Liver (tissue), 3 donors: ENCODE data around the gene FAM200C.

Experiments used
- CTCF ChIP-seq: fragments of 150-350 bp; IDR thresholded peaks from 2 replicates; pipeline ENCODE4 v1.5.1; 2017; ENCODE audit warnings: improper control_type of control experiment, low read depth, low read length; ENCODE audit not compliant: missing input control
- FOXA1 ChIP-seq: IDR thresholded peaks from 2 replicates; pipeline ENCODE4 v1.6.1; 2016; ENCODE audit warnings: antibody characterized with exemption
- GABPA ChIP-seq, 2 donors: IDR thresholded peaks in 1 of 2; conservative IDR thresholded peaks in 1 of 2; 2 replicates each; pipeline ENCODE4 v1.6.1; 2016; ENCODE audit warnings: antibody characterized with exemption in 2 of 2, mild to moderate bottlenecking in 1 of 2, moderate library complexity in 1 of 2
- JUND ChIP-seq, 2 donors: IDR thresholded peaks; 2 replicates each; pipeline ENCODE4 v1.6.1; 2016; ENCODE audit warnings: antibody characterized with exemption in 2 of 2
- NR2F2 ChIP-seq: IDR thresholded peaks from 2 replicates; pipeline ENCODE4 v1.6.1; 2016; ENCODE audit warnings: antibody characterized with exemption
- RAD21 ChIP-seq, 2 donors: IDR thresholded peaks; 2 replicates each; pipeline ENCODE4 v1.6.1; 2016; ENCODE audit warnings: antibody characterized with exemption in 2 of 2, mild to moderate bottlenecking in 2 of 2
- REST ChIP-seq: IDR thresholded peaks from 2 replicates; pipeline ENCODE4 v1.6.1; 2016; ENCODE audit warnings: antibody characterized with exemption, mild to moderate bottlenecking
- SP1 ChIP-seq: IDR thresholded peaks from 2 replicates; pipeline ENCODE4 v1.6.1; 2018; ENCODE audit warnings: antibody characterized with exemption, mild to moderate bottlenecking
- TAF1 ChIP-seq: conservative IDR thresholded peaks from 2 replicates; pipeline ENCODE4 v1.6.1; 2016; ENCODE audit warnings: antibody characterized with exemption, mild to moderate bottlenecking
- TF ChIP-seq, protein P1 (sequence below): IDR thresholded peaks from 2 replicates; pipeline ENCODE4 v1.6.1; 2016; ENCODE audit warnings: antibody characterized with exemption
- donor health status: healthy.
- donor health status: healthy.

GRCh38 chr5:160352308-160352707, 47.5 kb downstream of the FAM200C start:
- TF ChIP-seq CTCF (no peak), REST (no peak), FOXA1 (no peak), SP1 (no peak), RAD21 (IDR thresholded peaks at IDR 0.05) (no peak), NR2F2 (no peak), JUND (IDR thresholded peaks at IDR 0.05) (no peak), TAF1 (no peak), GABPA (IDR thresholded peaks at IDR 0.05 in 1 of 2, conservative IDR thresholded peaks at IDR 0.05 in 1 of 2) (no peak)
- TF ChIP-seq, protein P1, sequence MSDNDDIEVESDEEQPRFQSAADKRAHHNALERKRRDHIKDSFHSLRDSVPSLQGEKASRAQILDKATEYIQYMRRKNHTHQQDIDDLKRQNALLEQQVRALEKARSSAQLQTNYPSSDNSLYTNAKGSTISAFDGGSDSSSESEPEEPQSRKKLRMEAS = no peak
